GM08714 (cell line): ENCODE measurements around the gene ABCA4.

Experiments used
- H3K4me3 ChIP-seq: fragments of 200-500 bp; sonication (Bioruptor generic); 2 replicates; pipeline ENCODE4 v1.5.1; 2014; ENCODE audit warnings: mild to moderate bottlenecking, low read length, inconsistent platforms
- ZNF274 ChIP-seq: IDR thresholded peaks from 2 replicates; pipeline ENCODE4 v1.6.1; 2012; ENCODE audit warnings: mild to moderate bottlenecking, low read depth, low read length

ABCA4 gene

DNA sequence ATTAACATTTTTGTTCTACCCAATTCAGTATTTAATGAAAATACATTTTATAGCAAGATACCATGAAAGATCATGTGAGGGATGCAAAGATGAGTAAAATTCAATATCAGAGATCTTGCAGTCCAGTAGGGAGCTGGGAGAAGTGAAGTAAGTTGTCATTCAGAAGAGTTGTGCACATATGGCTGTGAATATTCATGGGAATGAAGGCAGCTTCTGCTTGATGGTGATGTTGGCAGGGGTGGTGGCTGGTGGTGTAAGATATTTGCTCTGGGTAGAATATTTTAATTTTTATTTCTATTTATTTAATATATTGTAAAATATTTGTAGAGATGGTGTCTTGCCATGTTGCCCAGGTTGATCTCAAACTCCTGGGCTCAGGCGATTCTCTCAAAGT is 139.7 kb downstream of the ABCA4 start:
- no peak for TF ChIP-seq ZNF274
- no peak overlapping the region for H3K4me3 ChIP-seq

DNA sequence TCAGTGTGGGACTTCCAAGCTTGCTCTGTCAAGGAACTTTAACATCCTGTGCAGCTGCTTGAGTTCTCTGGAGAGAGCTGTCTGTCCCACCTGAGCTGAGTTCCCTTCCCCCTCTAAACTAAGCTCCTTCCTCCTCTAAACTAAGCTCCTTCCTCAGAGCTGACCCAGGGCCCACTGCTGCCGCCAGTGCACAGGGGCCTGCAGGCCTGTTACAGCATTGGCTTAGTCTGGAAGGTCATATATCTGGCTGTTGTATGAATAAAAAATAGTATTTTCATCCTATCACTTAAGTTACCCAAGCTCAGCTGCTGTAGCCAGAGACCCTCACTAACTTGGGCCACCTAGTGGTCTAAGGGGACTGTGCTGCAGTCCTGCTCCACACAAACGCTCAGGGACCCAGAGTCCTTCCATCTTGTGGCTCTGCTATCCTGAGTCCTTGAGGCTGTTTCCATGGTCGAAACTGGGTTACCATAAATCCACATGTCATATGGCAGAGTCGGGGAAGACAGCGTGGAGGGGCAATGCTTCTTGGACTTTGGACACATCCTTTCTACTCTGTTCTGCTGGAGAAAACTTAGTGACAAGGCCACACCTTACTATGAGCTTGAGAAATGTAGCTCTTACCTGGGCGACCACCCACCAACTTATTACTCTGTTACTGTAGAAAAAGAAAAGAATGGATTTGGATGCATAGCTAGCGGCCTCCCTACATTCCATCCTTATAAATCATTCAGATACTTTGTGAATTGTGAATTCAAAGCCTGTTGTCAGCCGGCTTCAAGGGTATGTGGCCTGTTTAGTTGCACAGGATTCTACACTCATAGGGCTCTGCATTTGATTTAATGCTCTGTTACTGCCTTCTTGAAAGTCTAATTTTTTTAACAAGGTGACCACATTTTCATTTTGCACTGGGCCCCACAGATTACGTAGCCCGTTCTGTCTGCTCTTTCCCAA is 140.4 kb downstream of the ABCA4 start:
- TF ChIP-seq ZNF274: no peak
- no peak overlapping the region for H3K4me3 ChIP-seq

DNA sequence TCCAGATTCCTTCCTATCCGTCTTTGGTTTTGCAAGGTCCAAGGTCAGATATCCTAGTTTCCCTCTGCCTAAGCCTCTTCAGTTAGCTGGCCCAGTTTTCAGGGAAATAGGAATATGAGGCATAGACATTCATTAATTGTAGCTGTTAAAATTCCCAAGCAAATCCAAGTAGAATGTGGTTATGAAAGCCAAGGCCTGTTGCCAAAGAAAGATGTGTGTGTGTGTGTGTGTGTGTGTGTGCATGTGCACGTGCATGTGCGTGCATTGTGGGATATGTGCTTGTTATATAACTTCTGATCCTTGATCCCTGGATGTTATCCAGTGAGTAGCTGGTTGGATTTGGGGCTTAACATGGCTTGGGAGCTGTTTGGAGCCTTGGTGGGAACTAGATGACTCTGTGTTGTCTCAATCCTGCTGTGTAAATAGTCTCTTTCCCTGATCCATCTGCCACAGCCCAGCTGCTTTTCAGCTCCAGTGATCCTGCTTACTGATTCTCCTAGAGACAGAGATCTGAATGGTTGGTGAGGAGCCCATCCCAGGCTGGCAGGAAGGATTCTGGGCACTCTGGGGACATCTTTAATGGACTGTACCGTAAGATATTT is 141.1 kb downstream of the ABCA4 start:
- no peak for TF ChIP-seq ZNF274
- H3K4me3 ChIP-seq: no peak overlapping the region

DNA sequence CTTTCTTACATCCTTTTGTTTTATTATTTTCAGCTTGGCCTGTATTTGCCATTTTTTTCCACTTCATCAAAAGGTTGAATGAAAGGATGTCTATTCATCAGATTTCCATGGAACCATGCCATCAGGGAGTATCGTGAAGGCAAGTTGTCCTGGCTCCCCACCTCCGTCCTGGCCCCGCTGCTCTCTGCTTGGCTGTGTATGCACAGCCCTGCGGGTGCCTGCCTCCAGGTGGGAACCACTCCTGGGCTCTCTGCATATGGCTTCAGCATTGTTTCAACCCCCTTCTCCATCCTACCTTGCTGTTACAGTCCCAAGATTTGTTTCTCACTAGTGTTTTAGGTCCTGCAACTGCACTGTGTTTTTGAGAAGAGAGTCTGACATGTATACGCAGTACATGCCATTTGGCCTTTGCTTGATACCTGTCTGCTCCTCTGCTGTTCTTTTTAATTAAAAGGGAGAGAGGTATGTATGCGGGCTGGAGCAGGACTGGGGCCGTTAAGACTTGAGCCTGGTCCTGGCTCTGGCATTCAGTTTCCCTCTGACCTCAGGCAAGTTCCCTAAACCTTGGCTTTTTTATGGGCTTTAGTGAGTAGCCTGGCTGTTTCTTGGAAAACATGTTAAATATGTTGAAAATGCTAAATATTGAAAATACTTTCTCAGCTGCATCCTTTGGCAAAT is 141.8 kb downstream of the ABCA4 start:
- no peak for TF ChIP-seq ZNF274

DNA sequence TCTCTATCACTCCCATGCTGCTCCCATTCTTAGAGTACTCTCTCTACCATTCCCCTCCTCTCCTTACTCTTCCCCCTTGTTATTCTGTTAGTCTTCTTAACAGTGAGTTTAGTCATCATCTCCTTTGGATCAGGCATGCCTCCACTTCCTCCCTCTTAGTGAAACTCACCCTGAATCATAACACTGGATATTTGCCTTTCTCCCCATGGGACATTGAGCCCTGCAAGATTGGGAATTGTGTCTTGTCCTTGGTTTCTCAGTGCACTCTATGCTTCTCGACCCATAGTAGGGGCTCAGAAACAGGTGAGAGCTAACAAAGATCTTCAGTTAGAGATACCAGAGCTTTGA is 143.4 kb downstream of the ABCA4 start:
- no peak for TF ChIP-seq ZNF274
- H3K4me3 ChIP-seq: no peak overlapping the region

More for the DNA sequence above, 141.8 kb downstream of the ABCA4 start:
- H3K4me3 ChIP-seq: no peak overlapping the region

DNA sequence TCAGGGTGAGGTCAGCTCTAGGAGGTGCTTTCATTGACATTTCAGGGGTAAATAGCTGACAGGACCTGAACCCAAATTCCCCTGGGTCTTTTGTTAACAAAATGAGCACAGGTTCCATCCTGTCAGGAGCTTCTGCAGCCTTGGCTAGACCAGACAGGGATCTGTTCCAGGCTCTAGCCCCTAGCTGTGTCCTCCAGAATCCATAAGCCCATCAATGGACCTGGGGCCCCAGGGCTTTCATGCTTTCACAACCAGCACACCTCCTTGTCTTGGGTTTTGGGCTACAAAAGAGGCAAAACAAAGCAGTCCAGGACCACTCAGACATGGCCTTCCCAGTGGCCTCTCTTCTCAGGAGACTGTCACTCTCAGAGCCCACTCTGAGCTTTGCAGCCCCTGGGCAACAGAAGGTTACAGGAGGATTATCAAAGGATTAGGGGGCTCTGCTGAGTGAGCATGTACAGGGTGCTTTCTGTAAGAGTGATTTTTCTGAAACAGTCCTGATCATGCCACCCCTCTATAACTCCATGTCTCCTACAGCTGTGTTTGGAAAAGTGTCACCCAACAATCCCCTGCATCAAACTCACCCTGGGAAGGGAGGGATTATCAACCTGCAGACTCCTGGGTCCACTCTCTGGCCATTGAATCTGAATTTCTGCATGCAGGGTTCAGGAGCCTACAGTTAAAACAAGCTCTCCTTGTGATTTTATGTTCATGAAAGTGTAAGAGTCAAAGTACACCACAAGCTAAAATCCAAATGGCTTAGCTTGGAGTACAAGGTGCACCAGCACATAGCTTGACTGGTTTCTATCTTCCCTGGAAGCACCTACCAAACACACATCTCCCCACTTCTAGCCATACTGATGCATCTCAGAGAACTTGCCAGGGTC is 144.0 kb downstream of the ABCA4 start:
- no peak for TF ChIP-seq ZNF274
- no peak overlapping the region for H3K4me3 ChIP-seq

DNA sequence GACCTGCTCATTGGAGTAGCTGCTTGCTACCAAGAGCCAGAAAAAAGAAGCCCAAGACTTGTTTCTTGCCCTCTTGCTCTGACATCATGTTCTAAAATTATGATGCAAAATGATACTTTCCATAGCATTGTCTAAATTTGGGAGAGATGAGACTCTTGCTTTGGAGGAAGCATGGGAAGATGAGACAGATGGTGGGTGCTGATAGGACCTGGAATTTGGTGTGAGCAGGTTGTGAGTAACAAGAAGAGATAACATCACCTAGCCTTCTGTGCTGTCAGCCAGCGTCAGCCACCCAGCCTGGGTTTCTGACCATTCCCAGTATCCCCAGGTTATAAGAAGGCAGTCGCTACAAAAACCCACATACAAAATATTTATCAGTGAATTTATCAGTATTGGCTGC is 144.7 kb downstream of the ABCA4 start:
- H3K4me3 ChIP-seq: no peak overlapping the region
- TF ChIP-seq ZNF274: no peak

DNA sequence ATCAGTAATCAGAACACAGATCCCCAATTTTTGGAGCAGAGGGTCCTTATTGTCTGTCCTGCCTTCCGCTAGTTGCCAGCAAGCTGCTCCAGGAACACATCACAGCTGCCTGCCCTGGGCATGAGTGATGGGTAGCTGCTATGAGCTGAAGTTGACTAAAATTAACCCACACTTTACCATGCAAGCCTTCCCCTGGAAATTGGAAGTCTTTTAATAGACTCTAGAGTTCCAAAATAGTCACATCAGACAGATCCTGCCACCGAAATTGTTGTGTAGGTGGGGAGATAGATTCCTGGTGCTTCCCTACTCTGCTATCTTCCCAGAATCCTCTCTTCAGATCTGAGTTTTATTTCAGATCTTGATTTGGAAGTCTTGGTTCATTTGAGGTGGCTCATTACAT is 148.6 kb downstream of the ABCA4 start:
- TF ChIP-seq ZNF274: no peak

DNA sequence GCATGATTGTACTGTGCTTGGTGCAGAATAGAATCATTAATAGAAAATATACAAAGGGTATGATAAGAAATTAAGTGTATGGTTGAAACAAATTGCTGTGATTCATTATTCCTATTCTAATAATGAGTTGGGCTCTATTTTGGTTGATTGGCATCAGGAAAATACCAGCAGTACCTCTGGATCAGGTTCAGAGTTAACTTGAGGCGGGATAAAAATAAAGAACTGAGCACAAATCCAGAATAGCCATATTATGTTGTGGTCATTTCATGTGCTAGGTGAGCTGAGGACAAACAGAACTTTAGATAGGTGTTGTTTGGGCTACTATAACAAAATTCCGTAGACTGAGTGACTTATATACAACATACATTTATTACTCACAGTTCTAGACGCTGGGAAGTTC is 151.1 kb downstream of the ABCA4 start:
- H3K4me3 ChIP-seq: no peak overlapping the region
- no peak for TF ChIP-seq ZNF274

More for the DNA sequence above, 148.6 kb downstream of the ABCA4 start:
- H3K4me3 ChIP-seq: no peak overlapping the region

DNA sequence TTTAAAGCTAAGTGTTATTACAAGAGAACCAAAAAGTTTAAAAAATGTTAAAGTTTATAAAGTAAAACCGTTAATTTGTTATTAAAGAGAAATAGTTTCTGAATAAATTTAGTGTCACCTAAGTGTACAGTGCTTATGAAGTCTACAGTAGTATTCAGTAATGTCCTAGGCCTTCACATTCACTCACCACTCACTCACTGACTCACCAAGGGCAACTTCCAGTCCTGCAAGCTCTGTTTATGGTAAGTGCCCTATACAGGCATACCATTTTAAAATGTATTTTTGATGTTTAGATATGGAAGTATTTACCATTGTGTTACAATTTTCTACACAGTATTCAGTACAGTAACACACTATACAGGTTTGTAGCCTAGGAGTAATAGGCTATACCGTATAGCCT is 151.6 kb downstream of the ABCA4 start:
- H3K4me3 ChIP-seq: no peak overlapping the region
- TF ChIP-seq ZNF274: no peak

DNA sequence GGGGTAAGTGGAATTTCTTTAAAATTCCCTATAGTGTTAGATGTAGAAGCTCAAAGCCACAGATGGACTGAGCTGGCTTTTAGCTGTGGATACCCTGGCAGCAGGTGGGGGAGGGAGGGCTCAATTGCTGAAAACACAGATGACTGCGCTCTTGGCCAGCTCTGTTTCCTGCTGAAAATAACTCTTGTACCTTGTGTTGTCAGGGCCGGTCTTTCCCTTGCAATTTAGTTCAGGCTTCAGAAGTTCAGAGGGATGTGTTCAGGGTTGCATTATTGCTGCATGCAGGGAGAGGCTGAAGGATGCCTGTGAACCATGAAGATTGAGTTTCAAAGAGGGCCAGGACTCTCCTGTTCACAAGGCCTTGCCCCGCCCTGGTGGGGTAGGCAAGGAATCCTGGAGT is 153.6 kb downstream of the ABCA4 start:
- H3K4me3 ChIP-seq: no peak overlapping the region
- no peak for TF ChIP-seq ZNF274

DNA sequence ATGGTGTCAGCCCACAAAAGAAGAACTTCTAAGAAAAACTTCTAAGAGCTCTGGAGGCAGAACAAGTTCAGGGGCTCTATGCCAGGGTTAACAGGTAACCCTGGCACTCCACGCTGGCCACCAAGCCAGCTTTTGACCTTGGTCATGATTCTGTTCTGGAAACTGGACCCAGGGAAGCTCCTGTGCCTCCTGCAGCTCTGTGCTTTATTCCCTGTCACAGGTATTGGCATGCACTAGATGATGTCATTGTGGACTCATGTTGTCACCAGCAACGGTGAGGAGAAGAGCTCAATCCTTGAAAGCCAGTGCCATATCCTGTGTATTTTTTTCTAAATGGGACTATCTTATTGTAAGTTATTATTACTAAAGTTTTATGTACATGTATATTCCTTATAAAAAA is 155.1 kb downstream of the ABCA4 start:
- TF ChIP-seq ZNF274: no peak
- H3K4me3 ChIP-seq: no peak overlapping the region

DNA sequence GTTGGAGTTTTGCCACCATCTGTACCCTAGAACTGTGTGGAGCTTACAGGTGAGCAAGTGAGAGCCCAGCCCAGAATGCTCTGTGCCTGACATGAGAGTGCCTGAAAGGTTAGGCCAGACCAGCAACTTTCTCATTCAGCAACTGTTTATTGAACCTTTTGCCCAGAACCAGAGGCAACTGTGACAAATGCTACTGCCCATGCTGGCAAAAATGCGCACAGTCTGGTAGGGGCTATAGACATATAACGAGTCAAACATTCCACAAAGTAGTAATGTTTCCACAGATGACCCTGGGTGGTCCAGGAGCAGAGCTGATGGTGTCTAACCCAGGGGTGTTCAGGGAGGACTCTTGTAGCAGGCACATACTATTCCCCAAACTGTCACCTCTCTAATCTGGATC is 155.7 kb downstream of the ABCA4 start:
- no peak overlapping the region for H3K4me3 ChIP-seq
- TF ChIP-seq ZNF274: no peak

DNA sequence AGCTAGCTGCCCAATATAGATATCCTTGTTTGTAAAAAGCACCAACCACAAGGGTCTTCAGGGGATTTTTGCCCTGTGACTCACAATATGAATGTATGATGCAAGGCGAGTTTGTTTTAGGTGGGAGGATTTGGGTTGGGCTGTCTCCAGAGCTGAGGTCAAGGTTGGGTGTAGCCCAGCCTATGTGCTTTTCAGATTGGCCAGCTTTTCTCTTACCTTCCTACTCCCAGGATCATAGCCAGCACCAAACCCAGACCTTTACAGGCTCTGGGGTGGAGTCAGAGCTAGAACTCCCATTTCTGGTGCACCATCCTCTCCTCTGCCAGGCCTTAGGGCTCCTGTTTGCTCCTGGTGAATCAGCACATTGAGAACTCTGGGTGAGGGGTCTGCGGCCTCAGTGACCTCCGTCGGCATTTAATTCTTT is 156.2 kb downstream of the ABCA4 start:
- H3K4me3 ChIP-seq: no peak overlapping the region
- TF ChIP-seq ZNF274: no peak
